H1 (cell line): Measurements from ENCODE around the gene BMP4. TPM values are rescaled to one million over a fixed set of nuclear protein-coding genes. Genes with fewer than 3 reads are reported as not detected.
A peak's percentile ranks its signal among the peaks of the same experiment; 100 is the strongest.

Experiments
- CTCF ChIA-PET: fragments of 300-600 bp; sonication (Branson Sonifier 250); formaldehyde crosslinking; loops from one replicate; lab custom pipeline; 2021; ENCODE audit not compliant: partially characterized antibody; lab: Charles Lee
- POLR2A ChIA-PET: fragments of 300-600 bp; sonication (Branson Sonifier 250); formaldehyde crosslinking; loops from one replicate; lab custom pipeline; 2021; ENCODE audit warnings: inconsistent platforms; ENCODE audit not compliant: partially characterized antibody; lab: Charles Lee
- DNase-seq, 2 experiments: peaks; one replicate each; pipeline versions ENCODE4 v3.0.0 to v3.0.0-alpha.2; 2010 to 2022; ENCODE audit warnings: low spot score in 2 of 2, low read depth in 1 of 2, mixed read lengths in 1 of 2
- FAIRE-seq: peaks from 2 replicates; lab custom pipeline; 2011; peaks lifted over from hg19 to GRCh38; lab: Jason Lieb, UNC
- H2AFZ ChIP-seq: 2 replicates; pipeline ENCODE4 v1.8.1; 2012; ENCODE audit warnings: low read length, inconsistent platforms
- H2AK5ac ChIP-seq: 2 replicates; pipeline ENCODE4 v1.6.1; 2013; ENCODE audit warnings: low read depth, low read length
- H2BK120ac ChIP-seq: replicated peaks from 2 replicates; pipeline ENCODE3; 2013; ENCODE audit warnings: low read depth, low read length, inconsistent platforms
- H2BK12ac ChIP-seq: 2 replicates; pipeline ENCODE4 v1.6.1; 2013; ENCODE audit warnings: low read depth, low read length
- H2BK15ac ChIP-seq: 2 replicates; pipeline ENCODE4 v1.6.1; 2013; ENCODE audit warnings: low read length
- H2BK20ac ChIP-seq: 2 replicates; pipeline ENCODE4 v1.6.1; 2013; ENCODE audit warnings: low read length
- H2BK5ac ChIP-seq: 2 replicates; pipeline ENCODE4 v1.6.1; 2013; ENCODE audit warnings: low read depth, low read length
- H3K14ac ChIP-seq: 2 replicates; pipeline ENCODE4 v1.6.1; 2013; ENCODE audit warnings: inconsistent platforms; ENCODE audit not compliant: insufficient read length
- H3K18ac ChIP-seq: 2 replicates; pipeline ENCODE4 v1.6.1; 2013; ENCODE audit warnings: low read length; ENCODE audit errors: extremely low read depth
- H3K23ac ChIP-seq: 2 replicates; pipeline ENCODE4 v1.6.1; 2013; ENCODE audit warnings: inconsistent platforms; ENCODE audit not compliant: insufficient read length
- H3K23me2 ChIP-seq: 2 replicates; pipeline ENCODE4 v1.6.1; 2013; ENCODE audit warnings: low read depth, low read length
- H3K27ac ChIP-seq: 2 replicates; pipeline ENCODE4 v1.6.1; 2011; ENCODE audit warnings: low read depth, low read length, inconsistent platforms
- H3K27me3 ChIP-seq, 4 experiments: replicated peaks in 1 of 4; 1 replicate in 1 of 4; 2 replicates in 3 of 4; pipeline versions ENCODE4 v1.6.1 to v1.8.1; 2011 to 2013; ENCODE audit warnings: low read length in 3 of 4, mild to moderate bottlenecking in 3 of 4, inconsistent platforms in 2 of 4, mixed read lengths in 2 of 4, moderate library complexity in 1 of 4; ENCODE audit not compliant: control insufficient read depth in 3 of 4, insufficient read depth in 3 of 4; ENCODE audit errors: extremely low read depth in 1 of 4
- H3K36me3 ChIP-seq, 4 experiments: 2 replicates each; pipeline versions ENCODE4 v1.6.1 to v1.8.1; 2011 to 2013; ENCODE audit warnings: mild to moderate bottlenecking in 4 of 4, low read length in 3 of 4, moderate library complexity in 2 of 4, control low read depth in 1 of 4, inconsistent platforms in 1 of 4; ENCODE audit not compliant: insufficient read depth in 4 of 4, control insufficient read depth in 2 of 4
- H3K4ac ChIP-seq: replicated peaks from 2 replicates; pipeline ENCODE3; 2013; ENCODE audit warnings: low read length, low read depth, mixed read lengths, inconsistent platforms; ENCODE audit not compliant: insufficient read length
- H3K4me1 ChIP-seq, 4 experiments: replicated peaks in 1 of 4; 1 replicate in 1 of 4; 2 replicates in 3 of 4; pipeline versions ENCODE4 v1.6.1 to v1.8.1; 2011 to 2013; ENCODE audit warnings: low read length in 3 of 4, inconsistent platforms in 2 of 4, mixed read lengths in 1 of 4; ENCODE audit not compliant: insufficient read depth in 4 of 4, control insufficient read depth in 3 of 4
- H3K4me2 ChIP-seq, 2 experiments: 2 replicates each; pipeline versions ENCODE4 v1.6.1 to v1.8.1; 2011 to 2013; ENCODE audit warnings: low read depth in 2 of 2, low read length in 2 of 2, control low read depth in 1 of 2, inconsistent platforms in 1 of 2, mild to moderate bottlenecking in 1 of 2; ENCODE audit not compliant: insufficient read depth in 1 of 2
- H3K4me3 ChIP-seq, 4 experiments: fragments of 200-600, 300-600 bp in 1 of 4; sonication (generic), shearing (Covaris generic), sonication (Bioruptor Twin) in 1 of 4; 2 replicates each; pipeline versions ENCODE4 v1.5.1 to v1.8.1; 2011 to 2016; ENCODE audit warnings: low read length in 4 of 4, low read depth in 3 of 4, control low read depth in 2 of 4, inconsistent platforms in 2 of 4, mild to moderate bottlenecking in 2 of 4, mixed read lengths in 1 of 4, moderate library complexity in 1 of 4; ENCODE audit not compliant: insufficient read depth in 2 of 4; ENCODE audit errors: extremely low read depth in 1 of 4
- H3K56ac ChIP-seq: replicated peaks from 2 replicates; pipeline ENCODE3; 2013; ENCODE audit warnings: low read depth, mild to moderate bottlenecking, mixed read lengths, low read length, inconsistent platforms; ENCODE audit not compliant: insufficient read length
- H3K79me1 ChIP-seq: 2 replicates; pipeline ENCODE4 v1.6.1; 2013; ENCODE audit warnings: low read depth, low read length, control low read depth
- H3K79me2 ChIP-seq, 2 experiments: 2 replicates each; pipeline versions ENCODE4 v1.6.1 to v1.8.1; 2012 to 2013; ENCODE audit warnings: low read length in 2 of 2, mild to moderate bottlenecking in 2 of 2, inconsistent platforms in 1 of 2; ENCODE audit not compliant: insufficient read depth in 2 of 2, control insufficient read depth in 1 of 2
- H3K9ac ChIP-seq, 4 experiments: replicated peaks in 1 of 4; 1 replicate in 1 of 4; 2 replicates in 3 of 4; pipeline versions ENCODE4 v1.6.1 to v1.8.1; 2011 to 2013; ENCODE audit warnings: low read depth in 3 of 4, low read length in 3 of 4, control low read depth in 2 of 4, mild to moderate bottlenecking in 2 of 4, moderate library complexity in 2 of 4, inconsistent platforms in 1 of 4; ENCODE audit errors: extremely low read depth in 1 of 4
- H3K9me3 ChIP-seq, 2 experiments: 2 replicates each; pipeline versions ENCODE4 v1.6.1 to v1.8.1; 2012 to 2013; ENCODE audit warnings: mild to moderate bottlenecking in 2 of 2, moderate library complexity in 2 of 2, control low read depth in 1 of 2, inconsistent platforms in 1 of 2, low read depth in 1 of 2, low read length in 1 of 2, mixed read lengths in 1 of 2; ENCODE audit not compliant: insufficient read depth in 2 of 2
- H4K20me1 ChIP-seq, 2 experiments: replicated peaks in 1 of 2; 2 replicates each; pipeline versions ENCODE3 to v1.8.1; 2011 to 2013; ENCODE audit warnings: inconsistent platforms in 2 of 2, low read length in 2 of 2, mild to moderate bottlenecking in 1 of 2; ENCODE audit not compliant: insufficient read depth in 2 of 2, control insufficient read depth in 1 of 2
- H4K5ac ChIP-seq: 2 replicates; pipeline ENCODE4 v1.6.1; 2013; ENCODE audit warnings: low read length, low read depth, mixed read lengths, inconsistent platforms; ENCODE audit not compliant: insufficient read length
- H4K8ac ChIP-seq: 2 replicates; pipeline ENCODE4 v1.8.0; 2013; ENCODE audit warnings: mild to moderate bottlenecking, moderate library complexity, low read length, inconsistent platforms; ENCODE audit not compliant: insufficient read depth; ENCODE audit errors: extremely low read depth
- H4K91ac ChIP-seq: replicated peaks from 2 replicates; pipeline ENCODE3; 2013; ENCODE audit warnings: low read length, mixed read lengths, inconsistent platforms; ENCODE audit not compliant: insufficient read length
- CHD1 ChIP-seq: IDR thresholded peaks from 2 replicates; pipeline ENCODE4 v1.6.1; 2012; ENCODE audit warnings: low read depth, low read length, improper control_type of control experiment
- HDAC6 ChIP-seq: IDR thresholded peaks from one replicate; pipeline ENCODE4 v1.7.1; 2012; ENCODE audit warnings: low read depth, mild to moderate bottlenecking, inconsistent platforms, low read length, moderate library complexity
- polyA plus RNA-seq, 7 experiments: library from polyadenylated mRNA; depleted of rRNA in 3 of 7; stranded (reverse) in 5 of 7; unstranded in 2 of 7; fragments of >200 nt in 5 of 7; fragments of 200-250 nt in 2 of 7; gene quantifications; 1 replicate in 5 of 7; 2 replicates in 1 of 7; 4 replicates in 1 of 7; pipeline versions ENCODE4 v1.2.1 to v1.2.3, GENCODE V29; 2011 to 2013; ENCODE audit warnings: missing spikeins in 2 of 7, mixed read lengths in 2 of 7
- total RNA-seq: library from RNA; stranded (reverse); fragmentation: NEBNext Ultra II Directional; extraction: Animal tissue kit (Norgen Biotek cat#: 25700); gene quantifications from 2 replicates; pipeline ENCODE4 v1.2.1, GENCODE V29; 2021

BMP4 gene
- total and polyA plus RNA-seq, 2 of the 8 experiments (the other 6 are each of a cell fraction or from before 2014, with no cell fraction given): 2.3 to 5.4 TPM

DNA sequence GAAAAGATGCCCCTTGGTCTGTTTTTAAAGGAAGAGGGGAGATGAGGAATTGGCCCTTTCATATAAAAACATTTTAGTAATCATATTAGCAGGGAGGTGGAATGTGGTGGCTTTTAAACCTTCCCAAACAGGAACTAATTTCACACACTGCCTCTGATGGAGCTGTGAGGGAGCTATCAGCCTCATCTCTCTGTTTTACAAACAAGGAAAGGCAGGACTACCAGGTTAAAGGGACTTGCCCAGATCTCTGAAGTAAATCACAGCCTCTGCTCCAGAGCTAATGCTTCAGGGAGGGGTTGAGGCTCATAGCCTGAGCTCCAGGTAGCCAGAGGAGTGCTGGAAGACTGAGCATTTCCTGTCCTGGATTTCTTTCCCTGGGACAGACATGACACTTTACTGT lies 1.1 kb upstream of the BMP4 start:
- Histone ChIP-seq H2AFZ (no peak overlapping the region), H2AK5ac (no peak overlapping the region), H3K9ac (no peak overlapping the region), H4K20me1 (no peaks in the 10 kb centered on the region), H2BK120ac (no peak overlapping the region), H2BK5ac (no peak overlapping the region), H2BK20ac (peak overlapping the region; percentile 75; the same call in 1 of the 2 replicates), H3K79me1 (no peaks in the 10 kb centered on the region), H3K14ac (no peak overlapping the region), H3K36me3 (no peaks in the 10 kb centered on the region), H3K27ac (no peak overlapping the region), H3K4me3 (no peak overlapping the region), H3K23me2 (peaks cover 33% of the 10 kb centered on the region), H4K5ac (no peak overlapping the region), H4K91ac (no peak overlapping the region), H4K8ac (no peak overlapping the region), H3K4me1 (peaks cover 0 to 3% (median 1%) of the 10 kb centered on the region in 4 experiments; a peak in 5 of 7 replicates), H3K4ac (no peak overlapping the region), H3K4me2 (no peak overlapping the region), H3K27me3 (peaks cover 17 to 62% (median 52%) of the 10 kb centered on the region in 4 experiments), H3K79me2 (no peaks in the 10 kb centered on the region), H3K23ac (no peak overlapping the region), H2BK15ac (peak overlapping the region; percentile 36; the same call in 1 of the 2 replicates), H2BK12ac (0 out of 2 replicates have a peak overlapping the region, but pooled peaks have one; percentile 18), H3K56ac (no peak overlapping the region), H3K9me3 (no peaks in the 10 kb centered on the region), H3K18ac (peak overlapping the region; percentile 84)
- CTCF ChIA-PET: interaction anchor here (0.9 to 3.3 kb wide), 10 partner anchors 10 to 391 kb away, joined by 3 to 18 read pairs (median 8); no protein-coding TSS in a partner anchor
- no peak for DNase-seq
- POLR2A ChIA-PET: interaction anchor here (1.0 to 2.9 kb wide), 5 partner anchors 11 to 390 kb away, joined by 3 to 15 read pairs (median 4); no protein-coding TSS in a partner anchor
- TF ChIP-seq CHD1: no peak
- TF ChIP-seq HDAC6: no peak
- no peak for FAIRE-seq
